HL-60 (cell line): ENCODE data around the gene EGFL7.
"Not testable (repeated sequence)": the region's sequence is repeated elsewhere in the genome, so short reads cannot be mapped to it uniquely, and the experiment has no call there.

Experiments used
- DNase-seq, 2 experiments: peaks; one replicate each; pipeline ENCODE4 v3.0.0-alpha.2; 2010 to 2020; ENCODE audit warnings: low read depth in 1 of 2, low spot score in 1 of 2
- H3K27ac ChIP-seq: fragments of 250-450 bp; sonication (Bioruptor Pico); replicated peaks from 2 replicates; pipeline ENCODE4 v1.5.1; 2020; ENCODE audit warnings: mild to moderate bottlenecking, moderate library complexity
- H3K27me3 ChIP-seq: fragments of 250-450 bp; sonication (Bioruptor Pico); 2 replicates; pipeline ENCODE4 v1.5.1; 2021; ENCODE audit warnings: mild to moderate bottlenecking, moderate library complexity; ENCODE audit not compliant: insufficient read depth, poor library complexity, severe bottlenecking
- H3K4me3 ChIP-seq: replicated peaks from 2 replicates; pipeline ENCODE4 v1.5.1; 2011; ENCODE audit warnings: mild to moderate bottlenecking, control low read depth, low read length; ENCODE audit not compliant: insufficient read depth
- CTCF ChIP-seq: IDR thresholded peaks from one replicate; pipeline ENCODE4 v1.5.1; 2011; ENCODE audit warnings: low read length, control low read depth, inconsistent platforms; ENCODE audit not compliant: insufficient read depth
- GABPA ChIP-seq: IDR thresholded peaks from 2 replicates; pipeline ENCODE4 v1.6.1; 2012; ENCODE audit warnings: low read depth
- POLR2AphosphoS5 ChIP-seq: IDR thresholded peaks from 2 replicates; pipeline ENCODE4 v1.6.1; 2012; ENCODE audit warnings: low read depth
- SPI1 ChIP-seq: IDR thresholded peaks from 2 replicates; pipeline ENCODE4 v1.6.1; 2012; ENCODE audit warnings: low read depth, mild to moderate bottlenecking, borderline replicate concordance
- TF ChIP-seq, protein P1 (sequence below): IDR thresholded peaks from 2 replicates; pipeline ENCODE4 v1.6.1; 2012; ENCODE audit warnings: low read depth; ENCODE audit not compliant: insufficient replicate concordance

The EGFL7 gene

GRCh38 chr9:136701668-136702053, 38.9 kb downstream of the EGFL7 start:
- Histone ChIP-seq H3K4me3 (no peak overlapping the region), H3K27ac (no peak overlapping the region), H3K27me3 (no peaks in the 10 kb centered on the region)
- no peak for DNase-seq
- no peak for TF ChIP-seq POLR2AphosphoS5
- TF ChIP-seq SPI1: no peak
- TF ChIP-seq GABPA: no peak
- TF ChIP-seq CTCF: no peak
- TF ChIP-seq, protein P1, sequence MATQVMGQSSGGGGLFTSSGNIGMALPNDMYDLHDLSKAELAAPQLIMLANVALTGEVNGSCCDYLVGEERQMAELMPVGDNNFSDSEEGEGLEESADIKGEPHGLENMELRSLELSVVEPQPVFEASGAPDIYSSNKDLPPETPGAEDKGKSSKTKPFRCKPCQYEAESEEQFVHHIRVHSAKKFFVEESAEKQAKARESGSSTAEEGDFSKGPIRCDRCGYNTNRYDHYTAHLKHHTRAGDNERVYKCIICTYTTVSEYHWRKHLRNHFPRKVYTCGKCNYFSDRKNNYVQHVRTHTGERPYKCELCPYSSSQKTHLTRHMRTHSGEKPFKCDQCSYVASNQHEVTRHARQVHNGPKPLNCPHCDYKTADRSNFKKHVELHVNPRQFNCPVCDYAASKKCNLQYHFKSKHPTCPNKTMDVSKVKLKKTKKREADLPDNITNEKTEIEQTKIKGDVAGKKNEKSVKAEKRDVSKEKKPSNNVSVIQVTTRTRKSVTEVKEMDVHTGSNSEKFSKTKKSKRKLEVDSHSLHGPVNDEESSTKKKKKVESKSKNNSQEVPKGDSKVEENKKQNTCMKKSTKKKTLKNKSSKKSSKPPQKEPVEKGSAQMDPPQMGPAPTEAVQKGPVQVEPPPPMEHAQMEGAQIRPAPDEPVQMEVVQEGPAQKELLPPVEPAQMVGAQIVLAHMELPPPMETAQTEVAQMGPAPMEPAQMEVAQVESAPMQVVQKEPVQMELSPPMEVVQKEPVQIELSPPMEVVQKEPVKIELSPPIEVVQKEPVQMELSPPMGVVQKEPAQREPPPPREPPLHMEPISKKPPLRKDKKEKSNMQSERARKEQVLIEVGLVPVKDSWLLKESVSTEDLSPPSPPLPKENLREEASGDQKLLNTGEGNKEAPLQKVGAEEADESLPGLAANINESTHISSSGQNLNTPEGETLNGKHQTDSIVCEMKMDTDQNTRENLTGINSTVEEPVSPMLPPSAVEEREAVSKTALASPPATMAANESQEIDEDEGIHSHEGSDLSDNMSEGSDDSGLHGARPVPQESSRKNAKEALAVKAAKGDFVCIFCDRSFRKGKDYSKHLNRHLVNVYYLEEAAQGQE: no peak

GRCh38 chr9:136703276-136703860, 40.7 kb downstream of the EGFL7 start:
- no peaks in the 10 kb centered on the region for H3K27me3 ChIP-seq
- H3K27ac ChIP-seq: no peak overlapping the region
- no peak overlapping the region for H3K4me3 ChIP-seq
- TF ChIP-seq CTCF: no peak
- peak; percentile 71; the same call in 1 of the 2 replicates for TF ChIP-seq SPI1
- DNase-seq: peak in 1 of 2 experiments; percentile 82

GRCh38 chr9:136704741-136705140, 42.0 kb downstream of the EGFL7 start:
- H3K27me3 ChIP-seq, H3K4me3 ChIP-seq, DNase-seq, H3K27ac ChIP-seq: not testable (repeated sequence)

DNA sequence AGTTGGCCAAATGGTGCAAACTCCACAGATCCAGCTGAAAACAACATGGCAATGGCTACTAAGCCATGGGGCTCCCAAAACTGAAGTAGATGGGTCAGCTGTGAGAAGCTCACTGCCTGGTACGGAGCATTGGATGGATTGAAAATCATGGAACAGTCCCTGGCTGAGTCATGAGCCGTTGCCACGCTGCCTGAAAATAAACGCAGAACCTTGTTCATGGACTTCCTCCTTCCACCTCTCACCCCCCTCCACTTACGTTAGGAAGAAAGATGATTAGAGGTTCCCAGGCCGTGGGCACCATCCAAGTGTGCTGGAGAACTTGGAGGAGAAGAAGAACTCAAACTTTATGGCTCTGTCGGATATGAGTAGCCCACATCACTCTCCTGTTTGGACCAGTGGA, 42.8 kb downstream of the EGFL7 start:
- Histone ChIP-seq H3K27ac (peak overlapping the region; percentile 26; the same call in 1 of the 2 replicates), H3K4me3 (no peak overlapping the region), H3K27me3 (no peaks in the 10 kb centered on the region)
- peak; percentile 61 to 75 for DNase-seq
- peak; percentile 79 for TF ChIP-seq SPI1
- TF ChIP-seq GABPA: no peak

DNA sequence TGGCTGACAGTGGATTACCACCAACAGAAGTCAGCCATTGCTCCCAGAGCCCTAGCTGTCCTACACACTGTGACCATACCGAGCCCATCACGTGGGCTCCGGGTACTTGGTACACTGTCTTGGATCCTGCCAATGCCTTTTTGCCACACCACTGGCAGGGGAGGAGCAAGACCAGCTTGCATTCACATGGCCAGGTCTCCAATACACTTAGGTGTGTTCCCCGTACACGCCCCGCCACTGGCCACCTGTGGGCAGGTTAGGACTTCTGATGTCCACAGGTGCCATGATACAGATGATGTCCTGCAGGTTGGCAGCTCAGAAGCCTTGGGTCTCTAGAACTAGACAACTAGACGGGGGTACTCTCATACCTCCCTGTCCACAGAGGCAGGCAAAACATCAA, 44.3 kb downstream of the EGFL7 start:
- Histone ChIP-seq H3K27me3 (no peaks in the 10 kb centered on the region), H3K4me3 (no peak overlapping the region), H3K27ac (no peak overlapping the region)
- no peak for DNase-seq
- TF ChIP-seq CTCF (no peak), POLR2AphosphoS5 (no peak), SPI1 (no peak), GABPA (no peak)
- TF ChIP-seq, protein P1: no peak
